Activated T-cell treated with anti-CD3 and anti-CD28 coated beads, Interleukin-2, amount 50 U/mL, for 4 hours (primary cell): Measurements from ENCODE around the gene SMYD3. TPM values are rescaled to one million over a fixed set of nuclear protein-coding genes. Genes with fewer than 3 reads are reported as not detected.
"Not testable (repeated sequence)": the region's sequence is repeated elsewhere in the genome, so short reads cannot be mapped to it uniquely, and the experiment has no call there.

Experiments
- ATAC-seq, 2 donors: fragments of 200-7000 bp; cut with Tn5 transposase; one replicate each; pipeline ENCODE4 v1.10.0; 2021
- DNase-seq: peaks from one replicate; pipeline ENCODE4 v3.0.0-alpha.2; 2020
- H3K27me3 Mint-ChIP-seq: one replicate; pipeline ENCODE4 v1.8.0; 2021; ENCODE audit warnings: low read depth, mixed read lengths
- H3K36me3 Mint-ChIP-seq: one replicate; pipeline ENCODE4 v1.8.0; 2022; ENCODE audit warnings: mixed read lengths; ENCODE audit not compliant: insufficient read depth
- H3K4me1 Mint-ChIP-seq: one replicate; pipeline ENCODE4 v1.8.0; 2021; ENCODE audit warnings: low read depth, mixed read lengths
- H3K4me3 Mint-ChIP-seq: one replicate; pipeline ENCODE4 v1.8.0; 2021; ENCODE audit warnings: mild to moderate bottlenecking, moderate library complexity, mixed read lengths
- H3K9me3 Mint-ChIP-seq: one replicate; pipeline ENCODE4 v1.8.0; 2021; ENCODE audit warnings: mixed read lengths
- total RNA-seq, 3 donors: library from RNA; stranded (reverse); gene quantifications; one replicate each; pipeline ENCODE4 v1.2.1, GENCODE V29; 2021

Gene SMYD3
- total RNA-seq, 3 donors from 2014 or later = 10.7 to 13.0 (median 11.9) TPM

- DNase-seq (no peak), ATAC-seq (no peak)
- Mint-ChIP-seq H3K4me1 (no peaks in the 10 kb centered on the region), H3K9me3 (no peaks in the 10 kb centered on the region), H3K4me3 (no peak overlapping the region), H3K36me3 (peaks cover 3% of the 10 kb centered on the region), H3K27me3 (no peaks in the 10 kb centered on the region)
Observed at GRCh38 chr1:245983294-245983967, 523.6 kb downstream of the SMYD3 start.

DNA sequence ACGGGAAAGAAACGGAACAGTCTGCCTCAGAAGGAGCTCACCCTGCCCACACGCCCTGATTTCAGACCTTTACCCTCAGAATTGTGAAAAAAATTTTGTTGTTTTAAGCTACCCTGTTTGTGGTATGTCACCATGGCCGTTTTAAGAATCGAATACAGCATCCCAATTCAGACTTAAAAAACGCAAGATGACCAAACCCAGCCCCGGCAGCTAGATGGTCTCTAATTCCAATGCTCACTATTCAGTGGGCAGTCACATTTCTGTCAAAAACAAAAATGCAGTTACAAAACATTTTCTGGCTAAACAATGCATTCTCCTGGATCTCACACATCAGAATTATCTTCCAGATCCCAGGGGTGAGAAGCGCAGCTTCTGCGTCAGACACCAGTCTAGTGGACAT, 527.5 kb downstream of the SMYD3 start:
- peaks cover 3% of the 10 kb centered on the region for H3K36me3 Mint-ChIP-seq

GRCh38 chr1:245978915-245979314, 528.2 kb downstream of the SMYD3 start:
- ATAC-seq (no peak), DNase-seq (no peak)
- no peaks in the 10 kb centered on the region for H3K9me3 Mint-ChIP-seq
- no peak overlapping the region for H3K4me3 Mint-ChIP-seq
- H3K4me1 Mint-ChIP-seq = no peaks in the 10 kb centered on the region
- H3K36me3 Mint-ChIP-seq = peaks cover 2% of the 10 kb centered on the region
- no peaks in the 10 kb centered on the region for H3K27me3 Mint-ChIP-seq

More for the DNA sequence above, 527.5 kb downstream of the SMYD3 start:
- ATAC-seq (no peak), DNase-seq (no peak)
- no peaks in the 10 kb centered on the region for H3K27me3 Mint-ChIP-seq
- no peaks in the 10 kb centered on the region for H3K9me3 Mint-ChIP-seq
- H3K4me3 Mint-ChIP-seq = no peak overlapping the region
- no peaks in the 10 kb centered on the region for H3K4me1 Mint-ChIP-seq

DNA sequence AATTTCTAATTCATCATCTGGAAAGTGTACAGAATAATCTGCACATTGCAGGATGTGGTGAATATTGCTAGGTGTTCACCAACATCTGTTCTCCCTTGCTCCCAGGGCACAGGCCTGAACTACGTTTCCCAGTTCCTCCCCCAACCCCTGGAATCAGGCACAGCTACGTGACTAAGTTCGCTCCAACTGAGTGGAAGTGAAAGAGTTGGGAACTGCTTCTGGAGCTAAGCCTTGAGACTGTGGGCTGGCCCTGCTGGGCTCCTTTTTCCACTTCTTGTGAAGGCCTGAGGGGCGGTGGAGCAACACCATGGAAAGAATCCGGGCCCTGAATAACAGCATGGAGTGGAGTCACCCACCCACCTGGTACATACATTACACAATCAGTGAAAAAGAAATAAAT, 534.6 kb downstream of the SMYD3 start:
- Mint-ChIP-seq H3K9me3 (no peaks in the 10 kb centered on the region), H3K36me3 (peaks cover 2% of the 10 kb centered on the region), H3K4me1 (no peaks in the 10 kb centered on the region), H3K4me3 (no peak overlapping the region), H3K27me3 (no peaks in the 10 kb centered on the region)
- DNase-seq = no peak
- no peak for ATAC-seq

DNA sequence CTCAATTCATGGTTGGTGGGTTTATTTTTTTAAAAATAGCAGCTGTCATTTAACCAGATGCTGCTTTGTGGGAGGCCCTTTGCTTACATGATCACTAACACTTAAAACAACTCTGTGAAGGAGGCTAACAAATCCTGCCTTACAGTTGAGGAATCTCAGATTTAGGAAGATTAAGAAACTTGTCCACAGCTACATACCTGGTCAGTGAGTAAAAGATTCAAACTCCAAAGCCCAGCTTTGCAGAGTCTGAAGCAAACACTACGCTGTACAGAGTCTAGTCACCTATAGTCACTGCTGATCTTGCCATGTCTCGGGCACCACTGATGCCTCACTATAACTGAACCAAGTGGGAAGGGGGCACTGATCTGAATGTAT, 535.4 kb downstream of the SMYD3 start:
- Mint-ChIP-seq H3K36me3 (peaks cover 2% of the 10 kb centered on the region), H3K27me3 (no peaks in the 10 kb centered on the region), H3K4me1 (no peaks in the 10 kb centered on the region), H3K9me3 (no peaks in the 10 kb centered on the region), H3K4me3 (no peak overlapping the region)
- DNase-seq (no peak), ATAC-seq (no peak)

GRCh38 chr1:245971076-245971710, 535.9 kb downstream of the SMYD3 start:
- H3K4me3 Mint-ChIP-seq, ATAC-seq, DNase-seq, H3K36me3 Mint-ChIP-seq, H3K9me3 Mint-ChIP-seq, H3K4me1 Mint-ChIP-seq, H3K27me3 Mint-ChIP-seq: not testable (repeated sequence)

GRCh38 chr1:245969283-245969682, 537.8 kb downstream of the SMYD3 start:
- Mint-ChIP-seq H3K27me3 (no peaks in the 10 kb centered on the region), H3K36me3 (peaks cover 2% of the 10 kb centered on the region), H3K4me3 (no peak overlapping the region), H3K4me1 (peaks cover 4% of the 10 kb centered on the region), H3K9me3 (no peaks in the 10 kb centered on the region)
- ATAC-seq = no peak
- no peak for DNase-seq

- Mint-ChIP-seq H3K4me1 (peaks cover 4% of the 10 kb centered on the region), H3K27me3 (no peaks in the 10 kb centered on the region), H3K36me3 (peaks cover 2% of the 10 kb centered on the region), H3K9me3 (no peaks in the 10 kb centered on the region), H3K4me3 (no peak overlapping the region)
- ATAC-seq (no peak), DNase-seq (no peak)
Observed at GRCh38 chr1:245968775-245969174, 538.3 kb downstream of the SMYD3 start.

- H3K27me3 Mint-ChIP-seq = no peaks in the 10 kb centered on the region
- H3K4me3 Mint-ChIP-seq = no peak overlapping the region
- H3K4me1 Mint-ChIP-seq = peaks cover 4% of the 10 kb centered on the region
- ATAC-seq (peak; percentile 63 to 79), DNase-seq (no peak)
- no peaks in the 10 kb centered on the region for H3K9me3 Mint-ChIP-seq
- no peaks in the 10 kb centered on the region for H3K36me3 Mint-ChIP-seq
Observed at GRCh38 chr1:245965398-245965797, 541.7 kb downstream of the SMYD3 start.

- no peak for ATAC-seq
- Mint-ChIP-seq H3K4me3 (no peak overlapping the region), H3K27me3 (no peaks in the 10 kb centered on the region), H3K36me3 (no peaks in the 10 kb centered on the region), H3K9me3 (no peaks in the 10 kb centered on the region), H3K4me1 (peaks cover 4% of the 10 kb centered on the region)
- DNase-seq = no peak
Observed at GRCh38 chr1:245963649-245964048, 543.4 kb downstream of the SMYD3 start.

DNA sequence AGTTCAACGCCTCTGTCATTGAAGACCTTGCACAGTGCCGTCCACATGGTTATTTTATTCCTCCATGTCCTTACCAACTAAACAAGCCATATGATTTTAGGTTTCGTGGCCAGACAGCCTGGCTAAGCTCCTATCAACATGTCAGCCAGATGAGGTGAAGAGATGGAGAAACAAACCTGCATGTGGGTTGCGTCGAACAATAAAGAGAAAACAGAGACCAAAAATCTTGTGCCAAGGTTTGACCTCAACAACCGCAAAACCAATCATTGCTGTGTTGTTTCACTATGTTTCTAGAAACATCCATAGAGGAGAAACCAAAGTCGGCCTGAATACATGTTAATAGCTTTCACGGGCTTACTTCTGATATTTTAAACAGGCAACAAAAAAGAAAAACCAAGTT, 544.6 kb downstream of the SMYD3 start:
- no peak overlapping the region for H3K4me3 Mint-ChIP-seq
- no peaks in the 10 kb centered on the region for H3K9me3 Mint-ChIP-seq
- no peaks in the 10 kb centered on the region for H3K27me3 Mint-ChIP-seq
- peaks cover 4% of the 10 kb centered on the region for H3K4me1 Mint-ChIP-seq
- no peaks in the 10 kb centered on the region for H3K36me3 Mint-ChIP-seq
- no peak for DNase-seq
- no peak for ATAC-seq

DNA sequence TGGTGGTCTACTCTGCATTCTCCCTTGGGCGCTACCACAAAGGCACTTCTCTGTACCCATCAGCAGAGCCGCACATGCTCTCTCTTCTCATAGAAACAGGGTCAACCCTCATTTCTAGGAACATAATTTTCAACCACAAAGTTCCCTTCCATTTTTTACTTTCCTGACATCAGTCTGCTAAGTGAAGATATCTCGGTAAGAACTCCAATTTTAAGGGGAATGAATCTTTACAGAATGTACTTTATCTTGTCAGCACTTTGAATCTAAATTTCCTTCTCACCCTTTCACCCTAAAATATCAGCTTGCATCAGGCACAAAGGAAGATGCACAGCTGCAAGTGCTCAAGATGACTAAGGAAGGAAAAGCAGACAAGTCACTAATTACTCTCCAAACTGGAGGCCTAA, 545.9 kb downstream of the SMYD3 start:
- Mint-ChIP-seq H3K9me3 (no peaks in the 10 kb centered on the region), H3K27me3 (no peaks in the 10 kb centered on the region)
- no peak for ATAC-seq

GRCh38 chr1:245960171-245960570, 546.9 kb downstream of the SMYD3 start:
- H3K4me3 Mint-ChIP-seq = no peak overlapping the region
- H3K36me3 Mint-ChIP-seq = no peaks in the 10 kb centered on the region
- DNase-seq (no peak), ATAC-seq (no peak)
- no peaks in the 10 kb centered on the region for H3K27me3 Mint-ChIP-seq
- no peaks in the 10 kb centered on the region for H3K9me3 Mint-ChIP-seq
- H3K4me1 Mint-ChIP-seq = peaks cover 2% of the 10 kb centered on the region

More for the DNA sequence above, 545.9 kb downstream of the SMYD3 start:
- H3K4me1 Mint-ChIP-seq = peaks cover 4% of the 10 kb centered on the region
- DNase-seq = no peak
- no peaks in the 10 kb centered on the region for H3K36me3 Mint-ChIP-seq
- H3K4me3 Mint-ChIP-seq = no peak overlapping the region

DNA sequence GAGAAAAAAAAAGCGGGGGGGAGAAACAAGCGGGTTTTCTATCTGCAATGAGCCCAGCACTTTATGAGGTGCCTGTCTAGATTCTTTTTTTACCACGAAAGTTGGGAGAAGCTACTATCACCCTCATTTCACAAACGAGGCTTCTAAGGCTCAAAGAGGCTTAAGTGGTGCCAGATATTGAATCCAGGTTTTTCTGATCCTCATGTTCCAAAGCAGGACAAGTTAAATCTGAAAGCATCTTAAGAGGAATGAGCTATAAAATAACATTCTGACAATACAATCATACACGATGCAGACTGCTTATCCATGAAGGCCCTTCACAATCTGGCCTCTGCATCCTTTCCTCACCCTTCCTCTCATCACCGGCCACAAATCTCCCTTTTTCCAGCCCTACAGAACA, 549.1 kb downstream of the SMYD3 start:
- no peak overlapping the region for H3K4me3 Mint-ChIP-seq
- DNase-seq (no peak), ATAC-seq (no peak)
- no peaks in the 10 kb centered on the region for H3K9me3 Mint-ChIP-seq
- no peaks in the 10 kb centered on the region for H3K36me3 Mint-ChIP-seq
- H3K4me1 Mint-ChIP-seq = peaks cover 22% of the 10 kb centered on the region
- H3K27me3 Mint-ChIP-seq = no peaks in the 10 kb centered on the region

- H3K27me3 Mint-ChIP-seq = no peaks in the 10 kb centered on the region
- H3K4me1 Mint-ChIP-seq = peaks cover 28% of the 10 kb centered on the region
- H3K36me3 Mint-ChIP-seq = no peaks in the 10 kb centered on the region
- DNase-seq (no peak), ATAC-seq (no peak)
- H3K4me3 Mint-ChIP-seq = no peak overlapping the region
- no peaks in the 10 kb centered on the region for H3K9me3 Mint-ChIP-seq
Observed at GRCh38 chr1:245957427-245957826, 549.7 kb downstream of the SMYD3 start.
